Mucosa of stomach (tissue), 1 donor: ENCODE data around the gene CAMK4.

Experiments used
- H3K27me3 ChIP-seq: one replicate; pipeline ENCODE4 v1.7.0; 2013; ENCODE audit warnings: mild to moderate bottlenecking, low read length; ENCODE audit not compliant: control insufficient read depth, insufficient read depth
- H3K36me3 ChIP-seq: one replicate; pipeline ENCODE4 v1.7.0; 2013; ENCODE audit warnings: low read length; ENCODE audit not compliant: control insufficient read depth, insufficient read depth
- H3K4me1 ChIP-seq: one replicate; pipeline ENCODE4 v1.7.0; 2013; ENCODE audit warnings: mild to moderate bottlenecking, low read length; ENCODE audit not compliant: control insufficient read depth, insufficient read depth
- H3K4me3 ChIP-seq: one replicate; pipeline ENCODE4 v1.7.0; 2013; ENCODE audit warnings: low read length
- H3K9ac ChIP-seq: one replicate; pipeline ENCODE4 v1.7.0; 2013; ENCODE audit warnings: mild to moderate bottlenecking, low read length, moderate library complexity
- H3K9me3 ChIP-seq: one replicate; pipeline ENCODE4 v1.7.0; 2013; ENCODE audit warnings: mild to moderate bottlenecking, low read length, moderate library complexity; ENCODE audit not compliant: control insufficient read depth
- donor health status: Pancreatic carcinoma.

The CAMK4 gene

GRCh38 chr5:111517853-111518501 lies 293.8 kb downstream of the CAMK4 start:
- Histone ChIP-seq H3K36me3 (no peaks in the 10 kb centered on the region), H3K4me1 (peaks cover 8% of the 10 kb centered on the region), H3K9ac (no peak overlapping the region), H3K4me3 (no peak overlapping the region), H3K27me3 (no peaks in the 10 kb centered on the region), H3K9me3 (no peaks in the 10 kb centered on the region)

GRCh38 chr5:111518777-111519176 lies 294.6 kb downstream of the CAMK4 start:
- Histone ChIP-seq H3K4me1 (peaks cover 8% of the 10 kb centered on the region), H3K36me3 (no peaks in the 10 kb centered on the region), H3K27me3 (no peaks in the 10 kb centered on the region), H3K9me3 (no peaks in the 10 kb centered on the region), H3K4me3 (no peak overlapping the region), H3K9ac (no peak overlapping the region)

GRCh38 chr5:111520908-111521307 lies 296.7 kb downstream of the CAMK4 start:
- no peak overlapping the region for H3K4me3 ChIP-seq
- no peaks in the 10 kb centered on the region for H3K27me3 ChIP-seq
- no peak overlapping the region for H3K9ac ChIP-seq
- no peaks in the 10 kb centered on the region for H3K9me3 ChIP-seq
- H3K36me3 ChIP-seq: no peaks in the 10 kb centered on the region
- H3K4me1 ChIP-seq: peaks cover 8% of the 10 kb centered on the region

GRCh38 chr5:111528056-111528455 lies 303.9 kb downstream of the CAMK4 start:
- H3K4me3 ChIP-seq: no peak overlapping the region
- no peaks in the 10 kb centered on the region for H3K9me3 ChIP-seq
- H3K9ac ChIP-seq: no peak overlapping the region
- H3K27me3 ChIP-seq: no peaks in the 10 kb centered on the region
- no peaks in the 10 kb centered on the region for H3K4me1 ChIP-seq
- no peaks in the 10 kb centered on the region for H3K36me3 ChIP-seq

- Histone ChIP-seq H3K4me1 (no peaks in the 10 kb centered on the region), H3K9me3 (no peaks in the 10 kb centered on the region), H3K4me3 (no peak overlapping the region), H3K27me3 (no peaks in the 10 kb centered on the region), H3K36me3 (no peaks in the 10 kb centered on the region), H3K9ac (no peak overlapping the region)
These were observed 306.1 kb downstream of the CAMK4 start for GRCh38 chr5:111530298-111530740.

GRCh38 chr5:111532886-111533582 lies 308.9 kb downstream of the CAMK4 start:
- H3K4me3 ChIP-seq: no peak overlapping the region

GRCh38 chr5:111535879-111536549 lies 311.8 kb downstream of the CAMK4 start:
- H3K9me3 ChIP-seq: no peaks in the 10 kb centered on the region
- no peak overlapping the region for H3K9ac ChIP-seq
- H3K27me3 ChIP-seq: no peaks in the 10 kb centered on the region
- H3K4me1 ChIP-seq: no peaks in the 10 kb centered on the region
- H3K4me3 ChIP-seq: no peak overlapping the region
- no peaks in the 10 kb centered on the region for H3K36me3 ChIP-seq

More at GRCh38 chr5:111532886-111533582, 308.9 kb downstream of the CAMK4 start:
- H3K36me3 ChIP-seq: no peaks in the 10 kb centered on the region
- H3K9me3 ChIP-seq: no peaks in the 10 kb centered on the region
- H3K9ac ChIP-seq: no peak overlapping the region
- H3K27me3 ChIP-seq: no peaks in the 10 kb centered on the region
- H3K4me1 ChIP-seq: no peaks in the 10 kb centered on the region

GRCh38 chr5:111537141-111538024 lies 313.2 kb downstream of the CAMK4 start:
- Histone ChIP-seq H3K4me1 (no peaks in the 10 kb centered on the region), H3K4me3 (no peak overlapping the region), H3K9me3 (no peaks in the 10 kb centered on the region), H3K27me3 (no peaks in the 10 kb centered on the region), H3K36me3 (no peaks in the 10 kb centered on the region), H3K9ac (no peak overlapping the region)
